ENCODE data around the gene GARIN3.

The GARIN3 gene

DNA sequence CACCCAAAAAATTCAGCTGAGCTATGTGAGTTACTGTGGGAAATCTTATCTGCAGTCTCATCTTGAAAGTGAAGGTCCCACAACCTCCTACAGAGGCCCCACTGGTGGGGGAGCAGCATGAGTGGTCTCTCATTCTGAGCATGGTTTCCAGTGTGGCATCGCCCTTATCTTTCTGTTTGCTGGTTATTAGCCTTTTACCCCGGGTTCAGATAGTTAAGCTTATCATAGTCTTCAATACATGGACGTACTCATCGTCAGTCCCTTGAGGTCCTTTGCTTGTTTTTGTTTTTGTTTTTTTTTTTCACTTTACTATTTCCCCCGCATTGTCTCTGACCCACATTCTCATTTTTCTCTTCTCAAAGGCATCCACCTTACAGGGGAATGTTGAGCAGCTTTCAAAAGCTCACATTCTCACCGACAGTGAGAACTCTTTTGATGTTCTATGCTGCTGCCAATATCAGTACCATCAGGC is 49.5 kb downstream of the GARIN3 start:
- TF ChIP-seq, protein P1, sequence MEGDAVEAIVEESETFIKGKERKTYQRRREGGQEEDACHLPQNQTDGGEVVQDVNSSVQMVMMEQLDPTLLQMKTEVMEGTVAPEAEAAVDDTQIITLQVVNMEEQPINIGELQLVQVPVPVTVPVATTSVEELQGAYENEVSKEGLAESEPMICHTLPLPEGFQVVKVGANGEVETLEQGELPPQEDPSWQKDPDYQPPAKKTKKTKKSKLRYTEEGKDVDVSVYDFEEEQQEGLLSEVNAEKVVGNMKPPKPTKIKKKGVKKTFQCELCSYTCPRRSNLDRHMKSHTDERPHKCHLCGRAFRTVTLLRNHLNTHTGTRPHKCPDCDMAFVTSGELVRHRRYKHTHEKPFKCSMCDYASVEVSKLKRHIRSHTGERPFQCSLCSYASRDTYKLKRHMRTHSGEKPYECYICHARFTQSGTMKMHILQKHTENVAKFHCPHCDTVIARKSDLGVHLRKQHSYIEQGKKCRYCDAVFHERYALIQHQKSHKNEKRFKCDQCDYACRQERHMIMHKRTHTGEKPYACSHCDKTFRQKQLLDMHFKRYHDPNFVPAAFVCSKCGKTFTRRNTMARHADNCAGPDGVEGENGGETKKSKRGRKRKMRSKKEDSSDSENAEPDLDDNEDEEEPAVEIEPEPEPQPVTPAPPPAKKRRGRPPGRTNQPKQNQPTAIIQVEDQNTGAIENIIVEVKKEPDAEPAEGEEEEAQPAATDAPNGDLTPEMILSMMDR (IDR thresholded peaks at IDR 0.05; ENCODE audit: insufficient read depth, low read length), result no peak
- TF ChIP-seq, protein P2, sequence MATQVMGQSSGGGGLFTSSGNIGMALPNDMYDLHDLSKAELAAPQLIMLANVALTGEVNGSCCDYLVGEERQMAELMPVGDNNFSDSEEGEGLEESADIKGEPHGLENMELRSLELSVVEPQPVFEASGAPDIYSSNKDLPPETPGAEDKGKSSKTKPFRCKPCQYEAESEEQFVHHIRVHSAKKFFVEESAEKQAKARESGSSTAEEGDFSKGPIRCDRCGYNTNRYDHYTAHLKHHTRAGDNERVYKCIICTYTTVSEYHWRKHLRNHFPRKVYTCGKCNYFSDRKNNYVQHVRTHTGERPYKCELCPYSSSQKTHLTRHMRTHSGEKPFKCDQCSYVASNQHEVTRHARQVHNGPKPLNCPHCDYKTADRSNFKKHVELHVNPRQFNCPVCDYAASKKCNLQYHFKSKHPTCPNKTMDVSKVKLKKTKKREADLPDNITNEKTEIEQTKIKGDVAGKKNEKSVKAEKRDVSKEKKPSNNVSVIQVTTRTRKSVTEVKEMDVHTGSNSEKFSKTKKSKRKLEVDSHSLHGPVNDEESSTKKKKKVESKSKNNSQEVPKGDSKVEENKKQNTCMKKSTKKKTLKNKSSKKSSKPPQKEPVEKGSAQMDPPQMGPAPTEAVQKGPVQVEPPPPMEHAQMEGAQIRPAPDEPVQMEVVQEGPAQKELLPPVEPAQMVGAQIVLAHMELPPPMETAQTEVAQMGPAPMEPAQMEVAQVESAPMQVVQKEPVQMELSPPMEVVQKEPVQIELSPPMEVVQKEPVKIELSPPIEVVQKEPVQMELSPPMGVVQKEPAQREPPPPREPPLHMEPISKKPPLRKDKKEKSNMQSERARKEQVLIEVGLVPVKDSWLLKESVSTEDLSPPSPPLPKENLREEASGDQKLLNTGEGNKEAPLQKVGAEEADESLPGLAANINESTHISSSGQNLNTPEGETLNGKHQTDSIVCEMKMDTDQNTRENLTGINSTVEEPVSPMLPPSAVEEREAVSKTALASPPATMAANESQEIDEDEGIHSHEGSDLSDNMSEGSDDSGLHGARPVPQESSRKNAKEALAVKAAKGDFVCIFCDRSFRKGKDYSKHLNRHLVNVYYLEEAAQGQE (IDR thresholded peaks at IDR 0.05; ENCODE audit: insufficient replicate concordance, low read depth), result no peak
- TF ChIP-seq POLR2AphosphoS5 (IDR thresholded peaks at IDR 0.05; ENCODE audit: low read depth) (no peak), GABPA (IDR thresholded peaks at IDR 0.05; ENCODE audit: low read depth) (no peak), SPI1 (IDR thresholded peaks at IDR 0.05; ENCODE audit: borderline replicate concordance, low read depth) (no peak)
- no peak overlapping the region for H3K4me3 ChIP-seq (replicated peaks; ENCODE audit: insufficient read depth, low read length)
- no peak overlapping the region for H3K27ac ChIP-seq (replicated peaks)
- no peak for DNase-seq (ENCODE audit: low read depth in 1 of 2, low spot score in 1 of 2)
- no peaks in the 10 kb centered on the region for H3K27me3 ChIP-seq (ENCODE audit: insufficient read depth, poor library complexity, severe bottlenecking)

DNA sequence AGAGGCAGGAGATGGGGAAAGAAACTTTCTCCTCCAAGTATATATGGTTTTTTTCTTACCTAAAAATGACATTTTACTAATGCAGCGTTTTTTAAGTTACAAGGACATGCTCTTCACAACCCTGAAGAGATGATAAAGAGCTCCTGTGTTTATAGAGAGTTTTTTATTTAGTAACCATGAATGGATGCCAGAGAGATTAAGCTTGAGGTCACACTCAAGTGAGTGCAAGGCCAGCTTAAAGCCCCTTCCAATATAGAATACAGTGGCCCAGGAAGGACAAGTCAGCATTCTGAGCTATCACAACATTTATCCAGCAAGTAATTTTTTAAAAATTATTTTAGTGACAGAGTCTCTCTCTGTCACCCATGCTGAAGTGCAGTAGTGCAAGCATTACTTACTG is 50.6 kb downstream of the GARIN3 start:
- TF ChIP-seq, protein P2 (IDR thresholded peaks at IDR 0.05; ENCODE audit: insufficient replicate concordance, low read depth), result no peak
- TF ChIP-seq, protein P1 (IDR thresholded peaks at IDR 0.05; ENCODE audit: insufficient read depth, low read length), result no peak
- TF ChIP-seq SPI1 (IDR thresholded peaks at IDR 0.05; ENCODE audit: borderline replicate concordance, low read depth) (no peak), POLR2AphosphoS5 (IDR thresholded peaks at IDR 0.05; ENCODE audit: low read depth) (no peak), GABPA (IDR thresholded peaks at IDR 0.05; ENCODE audit: low read depth) (no peak)
- no peak for DNase-seq (ENCODE audit: low read depth in 1 of 2, low spot score in 1 of 2)
- no peak overlapping the region for H3K27ac ChIP-seq (replicated peaks)
- H3K27me3 ChIP-seq (ENCODE audit: insufficient read depth, poor library complexity, severe bottlenecking), result no peaks in the 10 kb centered on the region
- no peak overlapping the region for H3K4me3 ChIP-seq (replicated peaks; ENCODE audit: insufficient read depth, low read length)

DNA sequence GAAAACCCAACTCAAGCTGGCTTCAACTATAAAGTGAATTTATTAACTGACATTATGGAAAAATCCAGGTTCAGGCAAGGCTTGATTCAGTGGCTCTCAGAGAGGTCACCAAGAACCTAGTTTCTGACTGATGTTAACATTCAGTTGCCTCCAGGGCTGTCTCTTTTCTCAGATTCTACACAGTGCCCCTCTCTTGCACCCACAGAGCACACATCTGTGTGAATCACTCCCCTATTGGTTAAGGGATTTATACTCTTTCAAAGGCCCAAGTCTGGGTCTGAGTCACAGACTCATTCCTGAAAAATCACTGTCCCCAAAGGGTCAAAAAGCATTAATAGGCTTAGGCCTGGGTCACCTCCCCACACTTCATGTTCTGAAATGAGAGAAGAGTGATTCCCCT is 51.1 kb downstream of the GARIN3 start:
- TF ChIP-seq SPI1 (IDR thresholded peaks at IDR 0.05; ENCODE audit: borderline replicate concordance, low read depth) (no peak), GABPA (IDR thresholded peaks at IDR 0.05; ENCODE audit: low read depth) (no peak), POLR2AphosphoS5 (IDR thresholded peaks at IDR 0.05; ENCODE audit: low read depth) (no peak)
- TF ChIP-seq, protein P2 (IDR thresholded peaks at IDR 0.05; ENCODE audit: insufficient replicate concordance, low read depth), result no peak
- TF ChIP-seq, protein P1 (IDR thresholded peaks at IDR 0.05; ENCODE audit: insufficient read depth, low read length), result no peak
- no peak for DNase-seq (ENCODE audit: low read depth in 1 of 2, low spot score in 1 of 2)
- no peak overlapping the region for H3K4me3 ChIP-seq (replicated peaks; ENCODE audit: insufficient read depth, low read length)
- H3K27me3 ChIP-seq (ENCODE audit: insufficient read depth, poor library complexity, severe bottlenecking), result no peaks in the 10 kb centered on the region
- no peak overlapping the region for H3K27ac ChIP-seq (replicated peaks)
